GM12864 (cell line): ENCODE results near the gene CCDC141.

ENCODE experiments used
- DNase-seq: peaks from one replicate; pipeline ENCODE4 v3.0.0-alpha.2; 2011; ENCODE audit warnings: low read depth
- H3K4me3 ChIP-seq: 2 replicates; pipeline ENCODE4 v1.5.1; 2011; ENCODE audit warnings: mild to moderate bottlenecking, low read depth, low read length, control low read depth
- TF ChIP-seq, protein P1 (sequence below): IDR thresholded peaks from 2 replicates; pipeline ENCODE4 v1.5.1; 2011; ENCODE audit warnings: low read depth, mild to moderate bottlenecking, moderate library complexity, low read length, control low read depth, inconsistent platforms; ENCODE audit errors: missing control alignments

The CCDC141 gene

GRCh38 chr2:179044500-179044899, 5.4 kb downstream of the CCDC141 start:
- TF ChIP-seq, protein P1, sequence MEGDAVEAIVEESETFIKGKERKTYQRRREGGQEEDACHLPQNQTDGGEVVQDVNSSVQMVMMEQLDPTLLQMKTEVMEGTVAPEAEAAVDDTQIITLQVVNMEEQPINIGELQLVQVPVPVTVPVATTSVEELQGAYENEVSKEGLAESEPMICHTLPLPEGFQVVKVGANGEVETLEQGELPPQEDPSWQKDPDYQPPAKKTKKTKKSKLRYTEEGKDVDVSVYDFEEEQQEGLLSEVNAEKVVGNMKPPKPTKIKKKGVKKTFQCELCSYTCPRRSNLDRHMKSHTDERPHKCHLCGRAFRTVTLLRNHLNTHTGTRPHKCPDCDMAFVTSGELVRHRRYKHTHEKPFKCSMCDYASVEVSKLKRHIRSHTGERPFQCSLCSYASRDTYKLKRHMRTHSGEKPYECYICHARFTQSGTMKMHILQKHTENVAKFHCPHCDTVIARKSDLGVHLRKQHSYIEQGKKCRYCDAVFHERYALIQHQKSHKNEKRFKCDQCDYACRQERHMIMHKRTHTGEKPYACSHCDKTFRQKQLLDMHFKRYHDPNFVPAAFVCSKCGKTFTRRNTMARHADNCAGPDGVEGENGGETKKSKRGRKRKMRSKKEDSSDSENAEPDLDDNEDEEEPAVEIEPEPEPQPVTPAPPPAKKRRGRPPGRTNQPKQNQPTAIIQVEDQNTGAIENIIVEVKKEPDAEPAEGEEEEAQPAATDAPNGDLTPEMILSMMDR, result no peak
- no peak for DNase-seq

DNA sequence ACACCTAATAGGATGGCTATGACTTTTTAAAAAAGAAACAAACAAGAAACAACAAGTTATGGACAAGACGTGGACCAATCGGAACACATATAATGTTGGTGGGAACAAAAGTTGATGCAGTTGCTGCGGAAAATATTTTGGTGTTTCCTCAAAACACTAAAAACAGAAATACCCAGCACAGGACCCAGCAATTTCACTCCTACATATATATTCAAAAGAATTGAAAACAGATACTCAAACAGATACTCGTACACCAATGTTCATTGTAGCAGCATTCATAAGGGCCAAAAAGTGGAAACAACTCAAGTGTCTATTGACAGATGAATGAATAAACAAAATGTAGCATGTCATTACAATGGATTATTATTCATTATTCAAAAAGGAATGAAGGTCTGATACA, 12.1 kb downstream of the CCDC141 start:
- TF ChIP-seq, protein P1, result no peak
- DNase-seq, result no peak
- no peak overlapping the region for H3K4me3 ChIP-seq

More at GRCh38 chr2:179044500-179044899, 5.4 kb downstream of the CCDC141 start:
- H3K4me3 ChIP-seq, result no peak overlapping the region

DNA sequence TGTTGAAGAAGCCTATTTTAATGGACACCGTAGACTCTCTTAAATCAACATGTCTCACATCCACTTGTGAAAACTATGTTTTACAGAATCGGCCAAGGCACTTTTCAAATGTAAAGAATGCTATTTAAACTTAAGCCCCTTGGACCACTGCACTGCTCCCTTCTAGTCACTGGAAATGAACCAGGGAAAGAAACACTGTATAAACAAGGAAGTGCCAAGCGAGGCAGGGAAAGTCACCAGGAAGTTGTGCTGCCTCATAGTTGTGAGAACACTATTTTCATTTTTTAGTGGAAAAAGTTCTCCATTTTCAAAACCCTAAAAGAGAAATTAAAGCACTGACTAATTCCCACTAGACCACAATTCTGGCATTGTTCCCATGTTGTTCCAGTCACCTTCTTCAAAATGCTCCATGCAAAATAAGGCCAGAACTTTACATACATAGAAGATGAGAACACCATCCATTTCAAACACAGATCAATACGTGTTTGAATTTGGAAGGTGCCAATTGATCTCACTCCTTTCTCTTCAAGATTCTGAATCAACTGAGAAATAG, 13.5 kb downstream of the CCDC141 start:
- TF ChIP-seq, protein P1, result no peak
- no peak for DNase-seq
- no peak overlapping the region for H3K4me3 ChIP-seq

GRCh38 chr2:179031731-179032408, 18.1 kb downstream of the CCDC141 start:
- H3K4me3 ChIP-seq, result peak overlapping the region; percentile 47
- TF ChIP-seq, protein P1, result no peak
- DNase-seq, result peak; percentile 81

DNA sequence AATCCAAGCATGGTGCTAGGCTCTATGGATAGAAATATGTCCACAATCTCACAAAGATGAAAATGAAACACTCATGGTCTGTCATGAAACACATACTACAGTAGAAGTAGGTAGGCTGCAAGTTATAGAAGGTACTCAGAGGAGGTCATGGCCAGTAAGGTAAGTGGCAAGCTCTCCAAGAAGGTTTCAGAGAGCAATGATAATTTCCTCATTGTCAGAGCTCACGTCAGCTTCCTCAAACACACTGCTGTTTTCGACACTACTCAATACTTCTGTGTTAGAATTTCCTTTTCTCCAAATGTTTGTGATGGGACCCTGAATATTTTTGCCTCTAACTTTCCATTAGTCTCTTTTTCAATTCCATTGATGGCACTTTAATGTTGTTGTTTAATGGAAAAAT, 25.5 kb downstream of the CCDC141 start:
- H3K4me3 ChIP-seq, result no peak overlapping the region
- TF ChIP-seq, protein P1, result no peak
- no peak for DNase-seq

DNA sequence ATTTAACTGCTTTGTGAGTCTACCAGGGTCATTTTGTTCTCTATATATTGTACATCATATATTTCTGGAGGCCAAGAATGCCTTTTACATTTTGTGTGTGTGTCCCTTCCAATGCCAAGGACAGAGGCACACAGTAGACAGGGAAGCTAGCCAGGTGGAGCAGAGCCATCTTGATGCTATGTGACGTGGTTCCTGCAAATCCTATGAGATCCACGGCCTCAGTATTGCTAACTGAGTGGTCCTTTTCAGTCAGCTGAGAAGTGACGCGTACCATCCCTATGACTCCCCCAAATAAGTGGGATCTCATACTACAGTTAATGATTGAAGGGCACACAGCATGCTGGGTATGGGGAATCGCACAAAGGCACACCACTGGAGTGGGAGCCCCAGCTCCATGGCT, 27.3 kb downstream of the CCDC141 start:
- DNase-seq, result no peak
- H3K4me3 ChIP-seq, result no peak overlapping the region; the same call in 1 of the 2 replicates
- TF ChIP-seq, protein P1, result no peak

DNA sequence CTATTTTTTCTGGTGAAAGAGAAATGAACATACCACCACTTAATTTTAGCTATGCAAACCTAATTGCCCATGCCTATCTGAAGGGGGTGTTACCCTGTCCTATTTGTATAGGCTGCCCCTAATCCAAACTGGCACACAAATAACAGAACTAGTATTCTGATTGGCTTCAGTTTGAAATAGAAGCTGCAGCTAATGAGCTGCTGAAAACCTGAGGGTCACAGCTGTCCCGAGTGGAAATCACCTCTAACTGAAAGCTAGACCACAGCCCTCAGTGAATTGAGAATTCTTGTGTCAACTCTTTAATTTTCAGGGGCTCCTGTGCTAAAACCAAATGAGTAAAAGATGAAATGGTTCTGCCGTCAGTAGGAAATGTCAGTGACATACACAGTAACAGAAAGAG, 28.7 kb downstream of the CCDC141 start:
- peak overlapping the region; percentile 10; the same call in 1 of the 2 replicates for H3K4me3 ChIP-seq
- TF ChIP-seq, protein P1, result no peak
- peak; percentile 61 for DNase-seq
